SIG-M5 (cell line): ENCODE measurements around the gene PDLIM1.

ENCODE experiments used
- DNase-seq: peaks from one replicate; lab custom pipeline; 2025; lab: John Stamatoyannopoulos, UW

Gene PDLIM1

DNA sequence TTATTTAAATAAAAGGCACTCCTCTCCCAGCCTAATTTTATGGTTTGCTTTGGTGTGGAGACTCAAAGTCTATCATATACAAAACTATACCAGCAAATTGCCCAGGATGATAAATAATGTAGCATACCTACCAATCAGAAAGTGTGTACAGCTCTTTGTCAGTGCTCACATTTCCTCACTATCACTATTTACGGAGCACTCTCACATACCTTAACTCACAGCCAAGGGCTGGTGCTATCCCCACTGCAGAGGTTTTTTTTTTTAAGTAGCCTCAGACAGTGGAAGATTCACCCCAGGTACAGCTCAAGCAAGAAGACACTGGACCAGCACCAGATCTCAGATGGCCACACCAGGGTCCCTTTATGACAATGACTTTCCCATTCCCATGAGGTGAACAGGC is 2.5 kb downstream of the PDLIM1 start:
- no peak for DNase-seq

DNA sequence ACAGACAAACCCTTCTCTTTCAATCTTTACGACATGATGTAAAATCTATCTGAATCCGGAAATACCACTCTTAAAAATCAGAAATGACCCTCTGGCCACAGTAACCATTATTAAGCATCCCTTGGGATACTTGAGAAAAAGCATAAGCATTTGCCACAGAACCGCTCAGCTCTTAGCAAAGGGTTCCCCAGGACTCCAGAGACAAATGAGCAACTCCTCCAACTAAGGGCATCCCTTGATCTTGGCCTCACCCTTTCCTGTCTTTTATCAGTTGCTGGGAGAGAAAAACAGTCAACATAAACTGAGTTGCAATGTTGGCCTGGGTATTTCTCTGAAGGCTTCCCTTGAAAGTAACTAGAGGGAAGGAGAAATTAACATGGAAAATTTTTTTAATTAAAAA is 3.5 kb downstream of the PDLIM1 start:
- no peak for DNase-seq

DNA sequence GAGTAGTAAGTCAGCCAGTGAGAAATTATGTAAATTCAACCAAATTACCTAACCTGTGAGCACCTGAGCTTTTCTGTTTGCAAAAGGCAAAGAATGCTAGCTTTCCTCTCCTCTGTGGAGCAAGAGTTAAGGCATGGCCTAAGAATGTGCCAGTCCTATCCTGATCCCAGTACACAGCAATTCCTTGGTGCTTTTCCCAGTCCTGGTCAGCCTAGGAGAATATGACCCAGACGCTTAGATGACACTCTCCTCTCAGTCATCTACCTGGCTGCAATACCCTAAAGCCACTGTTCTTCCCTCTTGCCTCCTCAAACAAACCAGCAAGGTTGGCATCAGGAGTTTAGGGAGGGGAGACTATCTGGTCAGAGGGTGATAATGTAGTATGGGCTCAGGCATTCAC is 4.1 kb downstream of the PDLIM1 start:
- no peak for DNase-seq

DNA sequence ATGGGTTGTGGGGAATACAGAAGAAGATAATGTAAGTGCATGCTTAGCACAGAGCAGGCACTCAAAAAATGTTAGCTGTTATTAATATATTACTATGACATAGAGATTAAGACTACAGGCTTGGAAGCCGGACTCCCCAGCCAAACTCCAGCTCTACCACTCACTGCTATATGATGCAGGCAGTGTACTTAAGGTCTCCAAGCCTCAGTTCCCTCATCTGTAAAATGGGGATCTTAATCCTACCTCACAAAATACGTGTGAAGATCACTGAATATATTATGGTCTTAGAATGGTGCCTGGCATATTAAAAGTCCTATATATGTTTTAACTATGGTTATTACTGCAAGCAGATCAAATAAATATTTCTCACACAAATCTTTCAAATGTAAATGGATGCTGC is 5.2 kb downstream of the PDLIM1 start:
- DNase-seq = no peak

DNA sequence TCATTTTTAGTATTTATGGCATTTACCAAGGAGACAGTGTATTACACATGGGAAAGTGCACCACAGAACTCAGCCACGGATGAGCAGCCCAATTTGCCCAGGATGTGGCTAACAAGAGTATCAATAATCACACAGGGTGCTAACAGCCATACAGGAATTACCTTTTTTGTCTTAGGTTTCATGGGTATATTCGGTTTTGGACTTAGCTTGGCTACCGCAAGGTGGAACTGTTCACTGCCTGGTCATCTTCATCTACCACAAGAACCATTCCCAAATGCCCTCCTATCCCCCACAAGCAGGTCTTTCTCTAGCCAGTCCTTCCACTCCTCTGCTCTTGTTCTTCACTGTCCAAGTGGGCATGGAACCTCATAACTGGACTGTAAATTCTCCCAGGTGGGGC is 6.0 kb downstream of the PDLIM1 start:
- no peak for DNase-seq

DNA sequence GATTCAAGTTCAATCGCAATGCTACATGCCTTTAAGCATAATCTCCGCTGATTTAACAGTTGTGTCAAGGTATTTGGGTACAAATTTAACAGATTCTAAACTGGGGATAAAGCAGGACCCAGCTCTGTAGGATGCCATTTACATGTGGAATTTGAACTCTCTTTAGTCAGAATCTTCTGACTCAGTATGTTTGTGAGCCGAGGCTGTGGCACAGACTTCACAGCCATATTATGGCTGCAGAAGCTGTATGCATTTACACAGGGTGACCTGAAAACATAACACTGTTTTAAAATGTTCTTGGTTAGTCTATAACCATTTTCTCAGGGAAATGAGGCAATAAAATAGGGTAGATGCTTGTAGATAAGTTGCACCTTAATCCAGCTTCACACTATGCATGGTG is 8.7 kb downstream of the PDLIM1 start:
- no peak for DNase-seq

DNA sequence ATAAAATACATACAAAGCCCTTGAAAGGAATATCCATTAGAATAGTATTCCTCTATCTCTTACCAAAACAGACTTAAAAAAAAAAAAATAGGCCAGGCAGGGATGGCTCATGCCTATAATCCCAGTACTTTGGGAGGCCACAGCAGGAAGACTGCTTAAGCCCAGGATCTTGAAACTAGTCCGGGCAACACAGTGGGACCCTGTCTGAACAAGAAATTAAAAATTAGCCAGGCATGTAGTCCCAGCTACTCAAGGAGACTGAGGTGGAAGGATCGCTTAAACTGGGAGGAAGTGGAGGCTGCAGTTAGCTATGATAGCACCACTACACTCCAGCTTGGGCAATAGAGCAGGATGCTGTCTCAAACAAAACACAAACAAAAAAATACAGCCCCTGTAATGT is 9.6 kb downstream of the PDLIM1 start:
- no peak for DNase-seq

DNA sequence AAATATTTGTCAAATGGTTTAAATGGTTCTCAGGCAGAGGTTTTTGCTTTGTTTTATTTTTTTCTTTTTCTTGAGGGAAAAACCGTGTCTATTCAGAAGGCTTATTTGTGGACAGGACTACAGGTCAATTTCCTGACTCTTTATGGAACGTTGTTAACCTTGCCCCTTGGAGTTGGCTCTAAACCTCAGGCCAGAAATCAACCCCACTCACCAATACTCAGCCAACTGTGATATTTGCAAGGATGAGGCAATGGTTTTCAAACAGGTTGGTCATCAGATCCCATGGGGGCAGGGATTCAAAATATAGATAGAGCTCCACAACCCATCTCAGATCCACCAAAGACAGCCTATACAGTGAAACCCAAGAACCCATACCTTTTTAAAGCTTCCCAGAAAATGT is 10.2 kb downstream of the PDLIM1 start:
- no peak for DNase-seq

DNA sequence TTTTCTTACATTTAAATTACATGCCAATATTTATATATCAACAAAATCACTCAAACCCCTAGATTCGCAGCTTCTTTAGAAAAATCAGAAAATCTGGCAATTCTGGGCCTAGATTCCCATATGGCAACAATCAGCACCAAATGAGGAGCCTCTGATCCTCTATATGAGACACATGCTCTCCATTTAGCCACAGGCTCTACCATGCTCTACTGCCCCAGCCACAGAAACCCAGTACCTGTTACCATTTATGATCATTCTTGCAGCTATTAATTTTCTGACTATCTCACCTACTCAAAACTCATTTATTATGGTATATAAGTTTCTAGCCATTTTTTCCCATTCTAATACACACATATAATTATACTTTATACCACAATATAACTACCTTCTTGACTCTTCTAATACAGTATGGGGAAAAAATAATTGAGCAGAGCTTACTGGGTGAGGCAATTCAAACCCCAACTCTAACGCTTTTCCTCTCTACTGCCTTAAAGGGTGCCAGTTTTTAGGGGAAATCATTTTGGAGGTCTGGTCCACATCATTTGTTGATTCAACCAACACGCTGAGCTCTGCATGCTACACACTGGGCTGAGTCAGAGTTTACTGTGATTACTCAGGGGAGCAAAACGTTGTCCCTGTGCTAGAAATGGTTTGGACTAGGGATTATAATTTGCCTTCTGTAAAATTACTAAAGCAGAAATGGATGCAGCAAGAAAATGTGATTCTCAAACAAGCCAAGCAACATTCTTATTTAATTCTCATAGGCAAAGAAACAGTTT is 11.6 kb downstream of the PDLIM1 start:
- no peak for DNase-seq

DNA sequence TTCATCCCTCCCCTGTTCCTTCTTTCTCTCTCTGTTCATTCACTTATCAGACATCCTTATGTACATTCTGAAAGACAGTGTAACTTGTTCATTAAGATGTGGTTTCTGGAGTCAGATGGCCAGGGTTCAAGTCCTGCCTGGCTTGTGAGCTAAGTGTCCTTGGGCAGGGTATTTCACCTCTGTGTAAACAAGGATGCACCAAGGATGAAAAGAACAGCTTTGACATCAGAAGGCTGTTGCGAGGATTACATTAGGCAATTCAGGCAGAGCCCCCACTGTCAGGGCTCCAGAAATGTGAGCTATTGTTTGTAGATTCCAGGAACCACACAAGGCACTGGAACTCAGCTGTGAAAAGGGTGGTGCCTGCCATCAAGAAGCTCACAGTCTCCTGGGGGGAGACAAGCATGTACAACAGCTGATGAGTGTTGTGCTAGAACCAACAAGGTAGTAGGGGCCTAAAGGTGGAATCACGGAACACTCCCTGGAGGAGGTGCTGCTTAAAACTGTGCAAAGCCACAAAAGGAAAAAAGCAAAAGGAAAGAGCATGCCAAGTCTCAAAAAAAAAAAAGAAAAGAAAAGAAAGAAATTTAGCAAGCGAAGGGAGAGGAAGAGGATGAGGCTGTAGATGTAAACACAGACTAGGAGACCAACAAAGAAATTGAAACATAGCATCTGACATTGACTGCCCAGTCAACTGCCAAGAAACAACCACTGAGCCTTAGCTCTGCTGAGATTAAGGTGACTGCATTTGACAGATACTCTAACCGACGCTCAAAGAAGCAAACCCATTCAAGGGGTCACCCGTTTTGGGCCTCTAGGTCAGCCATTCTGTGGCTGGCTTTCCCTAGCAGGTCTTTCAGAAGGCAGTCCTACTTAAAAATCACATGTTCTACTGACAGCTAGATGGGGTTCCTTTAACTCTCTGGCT is 12.5 kb downstream of the PDLIM1 start:
- no peak for DNase-seq

DNA sequence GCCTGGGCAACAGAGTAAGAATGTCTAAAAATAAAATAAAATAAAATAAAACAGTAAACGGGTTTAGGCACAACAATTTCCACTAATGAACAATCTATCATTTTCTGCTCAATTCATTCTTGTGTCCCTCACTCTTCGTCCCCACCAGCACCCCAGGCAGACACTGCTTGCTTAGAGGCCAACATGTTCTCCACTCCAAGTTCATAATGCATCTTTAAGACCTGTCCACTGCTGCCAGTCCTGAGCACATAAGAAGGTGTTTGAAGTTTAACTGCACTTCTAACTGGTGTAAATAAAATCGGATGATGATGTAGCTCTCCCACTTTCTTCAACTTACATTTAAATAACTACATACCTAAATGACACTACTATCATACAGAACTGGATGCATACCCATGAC is 13.2 kb downstream of the PDLIM1 start:
- no peak for DNase-seq

DNA sequence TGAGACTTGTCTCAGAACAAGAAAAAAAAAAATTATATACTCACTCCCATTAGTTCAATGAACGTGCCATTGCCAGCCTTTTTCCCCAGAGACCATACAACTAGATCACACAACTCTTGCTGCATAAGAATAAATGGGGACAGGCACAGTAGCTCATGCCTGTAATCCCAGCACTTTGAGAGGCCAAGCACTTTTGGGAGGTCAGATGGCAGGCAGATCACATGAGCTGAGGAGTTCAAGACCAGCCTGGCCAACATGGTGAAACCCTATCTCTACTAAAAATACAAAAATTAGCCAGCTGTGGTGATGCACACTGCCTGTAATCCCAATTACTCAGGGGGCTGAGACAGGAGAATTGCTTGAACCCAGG is 13.6 kb downstream of the PDLIM1 start:
- no peak for DNase-seq

DNA sequence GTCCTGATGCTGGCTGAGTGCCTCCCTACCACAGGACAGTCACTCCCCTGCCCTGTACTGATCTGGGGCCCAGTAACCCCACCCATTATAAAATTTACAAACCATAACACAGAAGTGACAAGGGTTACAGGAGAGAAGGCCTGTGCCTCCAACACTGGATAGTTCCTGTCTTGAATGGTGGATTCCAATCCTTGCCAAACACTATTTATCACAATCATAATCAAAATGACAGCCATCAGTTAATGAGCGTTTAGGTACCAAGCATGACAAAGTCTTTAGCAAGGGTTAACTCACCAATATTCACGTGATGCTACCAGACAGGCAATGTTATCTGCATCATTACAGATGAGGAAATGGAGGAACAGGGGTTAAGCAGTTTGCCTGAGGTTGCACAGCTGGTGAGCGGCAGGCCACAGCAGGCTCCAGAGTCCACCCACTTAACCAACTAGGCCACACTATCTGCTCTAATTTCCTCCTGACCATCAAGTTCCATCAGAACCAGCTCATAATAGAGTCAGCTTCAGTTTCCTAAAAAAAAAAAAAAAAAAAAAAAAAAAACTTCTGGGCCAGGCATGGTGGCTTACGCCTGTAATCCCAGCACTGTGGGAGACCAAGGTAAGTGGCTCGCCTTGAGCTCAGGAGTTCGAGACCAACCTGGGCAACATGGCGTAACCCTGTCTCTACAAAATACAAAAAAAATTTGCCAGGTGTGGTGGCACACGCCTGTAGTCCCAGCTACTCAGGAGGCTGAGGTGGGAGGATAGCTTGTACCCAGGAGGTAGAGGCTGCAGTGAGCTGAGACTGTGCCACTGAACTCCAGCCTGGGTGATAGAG is 14.2 kb downstream of the PDLIM1 start:
- DNase-seq = no peak

DNA sequence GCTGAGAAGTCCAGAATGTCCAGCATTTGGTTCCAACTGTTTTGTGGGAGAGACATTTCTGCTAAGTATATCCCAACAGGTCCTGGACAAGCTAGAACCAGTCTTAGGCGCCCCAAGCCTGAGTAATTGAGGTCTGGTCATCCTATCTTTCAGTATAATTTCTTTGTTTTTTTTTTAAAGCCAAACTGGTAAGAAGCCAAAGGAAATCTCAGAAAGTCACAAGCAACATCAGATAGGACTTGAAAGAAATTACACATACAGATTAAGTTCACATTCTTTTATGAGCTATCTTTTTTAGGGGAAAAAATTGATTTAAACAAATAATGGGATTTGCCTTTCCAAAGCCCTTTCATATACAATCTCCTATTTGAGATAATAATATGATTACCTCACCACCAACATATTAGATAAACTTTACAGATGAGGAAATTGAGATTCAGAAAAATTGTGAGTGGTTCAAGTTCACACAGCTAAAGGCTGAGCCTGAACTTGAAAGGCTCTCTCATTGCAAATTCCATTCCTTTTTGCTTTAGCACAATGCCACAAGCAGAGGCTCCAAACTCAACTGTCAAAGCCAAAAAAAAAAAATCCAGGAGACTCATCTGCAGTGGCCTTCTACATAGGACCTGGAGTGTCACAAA is 15.0 kb downstream of the PDLIM1 start:
- no peak for DNase-seq

DNA sequence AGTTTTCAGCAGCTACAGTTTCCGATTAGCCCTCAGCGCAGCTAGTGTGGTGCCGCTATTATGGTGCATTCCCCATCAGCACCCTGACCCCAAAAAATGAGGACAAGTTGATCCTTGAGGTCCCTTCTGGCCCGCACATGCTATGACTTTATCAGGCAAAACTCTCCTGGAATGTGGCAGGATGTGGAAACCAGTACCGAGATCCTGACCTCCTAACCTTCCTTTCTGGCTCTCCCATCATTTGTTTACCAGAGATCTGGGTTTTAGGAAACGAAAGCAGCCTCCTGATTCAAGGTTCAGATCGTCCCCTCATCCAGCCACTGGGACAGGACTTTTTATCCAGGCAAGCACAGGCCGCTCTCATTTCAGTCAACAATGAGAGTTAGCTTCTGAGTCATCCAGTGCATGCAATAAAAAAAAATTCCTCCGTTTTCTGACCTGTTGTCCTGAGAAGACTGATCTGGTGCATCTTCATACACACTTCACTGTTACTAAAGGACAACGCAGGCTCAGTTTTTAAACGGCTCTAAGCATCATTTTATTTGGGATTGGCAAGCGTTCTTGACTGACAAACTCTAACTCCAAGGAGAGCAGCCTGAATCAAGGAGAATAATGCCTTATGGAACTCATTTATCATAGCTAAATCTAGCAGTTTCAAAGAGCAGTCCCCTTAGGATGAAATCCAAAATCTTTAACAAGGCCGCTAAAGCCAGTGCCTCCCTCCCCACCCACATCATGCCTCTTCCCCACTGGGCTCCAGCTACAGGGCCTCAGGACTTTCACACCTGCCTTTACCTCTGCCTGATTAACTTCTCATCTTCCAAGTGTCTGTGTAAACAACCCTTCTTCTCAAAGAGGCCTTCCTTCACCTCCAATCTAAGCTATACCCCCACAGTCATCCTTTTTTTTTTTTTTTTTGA is 17.1 kb downstream of the PDLIM1 start:
- no peak for DNase-seq

DNA sequence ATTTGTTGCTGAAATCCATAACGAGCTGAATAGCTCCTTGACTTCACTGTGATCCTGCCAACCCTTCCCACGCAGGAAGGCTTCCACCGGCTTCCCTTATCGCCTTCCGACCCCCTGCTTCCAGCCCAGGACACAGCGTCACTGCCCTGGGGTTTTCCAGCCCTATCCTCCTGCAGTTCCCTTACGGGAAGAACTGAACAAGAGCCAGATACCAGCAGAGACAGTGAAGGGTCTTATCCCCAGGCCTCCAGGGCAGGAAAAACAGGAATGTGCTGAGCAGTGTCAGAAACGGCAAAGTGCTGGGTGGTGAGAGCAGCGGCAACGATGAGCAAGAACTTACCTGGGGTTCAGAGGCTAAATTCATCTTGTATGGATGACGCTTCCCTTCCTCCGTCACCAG is 22.4 kb downstream of the PDLIM1 start:
- DNase-seq = no peak

DNA sequence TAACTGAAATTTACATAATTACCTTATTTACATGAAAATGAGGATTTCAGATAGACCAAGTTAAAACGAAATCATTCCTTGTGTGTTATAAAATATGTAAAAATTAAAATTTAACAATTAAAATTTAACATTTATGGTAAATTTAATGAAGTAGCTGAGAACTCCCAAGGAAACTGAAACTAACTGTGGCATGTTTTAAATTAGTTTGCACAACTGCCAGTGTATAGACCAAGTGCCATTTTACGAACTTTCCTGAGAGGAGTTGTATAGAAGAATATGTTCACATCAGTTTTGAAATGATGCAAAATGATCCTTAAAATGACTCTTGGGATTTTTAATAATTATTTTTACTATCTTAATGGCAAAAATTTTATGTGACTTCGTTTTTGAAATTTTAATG is 23.6 kb downstream of the PDLIM1 start:
- DNase-seq = no peak

DNA sequence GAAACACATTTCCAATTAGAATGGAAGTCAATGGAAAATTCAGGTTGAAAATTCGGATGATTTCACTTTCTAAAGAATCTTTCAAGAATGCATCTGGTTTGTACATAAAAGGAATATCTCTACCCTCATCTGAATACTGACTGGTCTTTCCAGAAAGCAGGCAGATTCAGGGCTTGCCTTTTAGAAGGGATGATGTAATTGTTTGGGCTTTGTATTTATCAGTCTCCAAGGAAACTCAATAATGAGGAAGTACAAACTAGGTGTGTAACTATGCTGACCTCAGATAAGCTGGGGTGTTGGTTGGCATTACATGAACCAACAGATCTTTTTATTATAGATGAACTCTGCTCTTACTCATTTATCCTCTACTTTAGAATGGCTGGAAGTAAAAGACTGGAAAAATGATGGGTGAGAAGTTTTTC is 24.1 kb downstream of the PDLIM1 start:
- DNase-seq = no peak

DNA sequence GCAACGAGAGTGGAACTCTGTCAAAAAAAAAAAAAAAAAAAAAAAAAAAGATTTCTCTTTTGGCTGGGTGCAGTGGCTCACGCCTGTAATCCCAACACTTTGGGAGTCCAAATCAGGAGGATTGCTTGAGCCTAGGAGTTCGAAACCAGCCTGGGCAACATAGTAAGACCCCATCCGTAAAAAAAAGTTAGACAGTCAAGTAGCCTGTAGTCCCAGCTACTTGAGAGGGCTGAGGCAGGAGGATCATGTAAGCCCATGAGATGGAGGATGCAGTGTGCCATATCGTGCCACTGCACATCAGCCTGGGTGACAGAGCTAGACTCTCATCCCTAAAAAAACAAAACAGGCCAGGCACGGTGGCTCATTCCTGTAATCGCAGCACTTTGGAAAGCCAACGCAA is 25.2 kb downstream of the PDLIM1 start:
- DNase-seq = no peak

DNA sequence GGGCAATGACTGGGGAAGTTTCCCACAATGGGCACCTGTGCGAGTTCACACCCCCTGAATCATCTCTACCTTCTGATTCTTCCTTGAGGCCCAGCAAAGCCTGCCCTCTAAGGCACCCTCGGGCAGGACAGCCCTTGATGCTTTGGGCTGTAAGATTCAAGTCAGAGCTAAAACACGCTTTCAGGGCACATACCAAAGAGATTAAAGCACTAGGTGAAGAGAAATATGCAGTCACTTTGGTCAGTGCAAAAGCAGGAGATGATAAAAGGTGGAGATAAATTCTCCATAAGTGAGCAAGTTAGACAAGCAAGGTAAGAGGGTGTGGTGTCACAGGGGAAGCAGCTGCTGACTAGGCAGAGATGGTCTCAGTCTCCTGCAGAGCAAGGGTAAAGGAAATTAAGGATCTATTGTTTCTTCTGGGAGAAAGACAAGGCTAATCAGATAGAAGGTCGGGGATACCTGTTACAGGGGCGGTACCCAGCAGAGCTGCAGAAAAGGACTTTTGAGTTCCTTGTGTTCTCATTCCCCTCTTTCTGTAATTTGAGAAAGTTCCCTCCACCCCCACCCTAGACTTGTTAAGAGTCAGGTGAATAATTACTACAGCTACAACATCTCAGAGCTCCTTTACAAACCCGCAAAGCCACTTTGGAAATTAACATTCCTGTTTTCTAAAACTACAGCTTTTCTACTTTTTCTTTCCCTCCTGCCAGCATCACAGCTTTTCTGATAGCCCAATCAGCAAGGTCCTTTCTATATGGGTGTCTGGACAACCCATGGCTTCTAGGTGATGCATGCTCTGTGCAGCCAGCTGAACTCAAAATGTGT is 26.4 kb downstream of the PDLIM1 start:
- DNase-seq = no peak
